Glomerular visceral epithelial cell (primary cell): ENCODE data around the gene CD96.

Experiments
- DNase-seq: peaks from one replicate; pipeline ENCODE4 v3.0.0-alpha.2; 2016; ENCODE audit errors: extremely low spot score

The CD96 gene

DNA sequence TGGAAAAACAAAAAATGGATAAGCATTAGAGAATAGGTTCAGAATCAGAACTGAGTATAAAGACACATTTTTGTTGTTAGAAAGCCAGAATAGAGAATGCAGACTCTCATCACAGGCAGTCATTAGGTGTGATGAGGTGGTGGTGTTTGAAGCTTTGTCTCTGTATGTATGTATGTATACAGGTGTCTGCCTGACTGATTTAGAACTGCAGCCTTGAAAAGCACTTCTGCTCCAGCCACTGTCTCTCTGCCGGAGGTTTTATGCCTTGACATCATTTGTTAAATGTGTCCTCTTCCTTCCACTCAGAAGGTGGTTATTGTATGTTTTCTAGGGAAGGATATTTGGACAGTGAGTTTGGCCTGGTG lies 133.8 kb downstream of the CD96 start:
- no peak for DNase-seq

DNA sequence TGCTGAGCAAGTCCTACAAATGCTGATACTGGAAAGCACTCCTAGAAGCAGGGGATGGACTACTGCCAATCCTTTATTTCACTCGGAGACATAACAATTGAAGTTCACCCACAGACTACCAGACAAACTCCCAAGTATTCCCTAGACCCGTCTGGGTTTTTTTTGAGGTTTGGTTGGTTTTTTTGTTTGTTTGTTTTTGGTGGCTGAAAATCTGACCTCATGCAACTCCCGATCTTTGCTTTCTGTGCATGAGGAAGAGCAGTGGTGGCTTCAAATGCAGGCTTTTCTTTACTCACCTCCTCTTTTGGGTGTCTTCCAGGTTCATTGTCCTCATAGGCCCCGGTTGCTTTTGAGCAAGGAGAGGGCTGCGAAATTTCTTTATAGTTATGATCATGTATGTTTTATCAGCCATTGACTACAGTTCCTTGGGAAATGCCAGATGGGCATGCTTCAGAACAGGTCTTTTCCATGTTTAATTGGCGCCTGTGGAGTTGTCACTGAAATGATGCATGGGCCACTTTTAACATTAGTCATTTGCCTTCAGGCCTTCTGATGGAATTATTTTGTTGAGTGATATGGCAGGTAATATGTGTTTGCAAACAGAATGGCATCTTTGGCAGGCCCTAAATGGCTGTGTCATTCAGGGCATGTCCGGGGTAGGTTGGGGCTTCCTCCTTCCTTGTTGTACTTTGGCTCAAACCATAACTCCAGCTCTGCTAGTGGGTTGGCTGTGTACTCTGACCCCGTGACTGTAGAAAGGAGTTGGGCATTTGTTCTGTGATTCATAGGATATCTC lies 134.4 kb downstream of the CD96 start:
- DNase-seq = peak; percentile 58

DNA sequence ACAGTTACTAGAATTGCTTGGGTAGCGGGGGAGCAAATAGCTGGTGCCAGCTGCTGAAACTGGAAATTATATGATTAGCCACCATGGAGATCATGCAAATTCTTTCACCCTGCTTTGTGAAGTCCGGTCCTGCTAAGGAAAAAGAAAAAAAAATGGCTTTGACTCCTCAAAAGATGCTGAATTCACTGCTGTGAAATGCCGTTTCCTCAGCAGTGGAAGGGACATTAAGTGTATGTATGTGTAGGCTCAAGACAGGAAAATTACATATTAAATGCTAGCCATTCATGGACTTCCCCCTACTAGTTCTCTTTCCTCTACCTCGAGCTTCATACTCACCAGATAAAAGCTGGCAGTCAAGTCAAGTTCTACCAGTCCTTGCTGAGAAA lies 135.0 kb downstream of the CD96 start:
- DNase-seq = no peak

DNA sequence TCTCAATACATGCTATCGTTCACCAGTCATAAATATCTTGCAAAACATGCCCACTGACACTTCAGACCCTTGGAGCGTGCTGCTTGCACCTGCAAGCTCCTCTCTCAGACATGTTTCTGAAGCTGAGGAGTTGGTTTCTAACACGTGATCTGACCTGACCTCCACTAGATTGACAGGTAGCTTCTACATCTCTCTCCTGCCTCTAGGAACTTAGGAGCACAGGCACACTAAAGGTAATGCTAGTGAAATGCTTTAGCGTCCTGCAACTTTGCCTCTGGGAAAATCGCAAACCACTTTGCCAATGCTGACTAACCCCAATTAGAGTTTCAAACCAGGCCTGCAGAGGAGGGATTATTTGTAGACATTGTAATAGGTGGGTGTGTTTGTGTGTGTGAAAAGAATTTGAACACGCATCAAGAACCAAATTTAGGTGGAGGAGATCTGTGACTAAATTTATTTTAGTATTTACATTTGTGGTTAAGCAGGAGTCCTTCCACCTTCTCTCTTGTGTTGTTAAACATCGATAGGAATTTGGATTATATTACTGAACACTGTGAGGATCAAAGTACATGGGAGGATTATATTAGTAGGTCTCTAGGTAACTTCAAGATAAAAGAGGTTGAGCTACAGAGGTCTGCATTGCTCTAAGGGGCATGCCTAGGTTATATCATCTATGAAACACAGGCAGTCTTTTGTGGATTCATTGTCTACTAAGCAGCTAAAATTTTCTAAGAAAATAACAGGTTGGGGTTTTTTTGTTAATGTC lies 139.8 kb downstream of the CD96 start:
- no peak for DNase-seq

DNA sequence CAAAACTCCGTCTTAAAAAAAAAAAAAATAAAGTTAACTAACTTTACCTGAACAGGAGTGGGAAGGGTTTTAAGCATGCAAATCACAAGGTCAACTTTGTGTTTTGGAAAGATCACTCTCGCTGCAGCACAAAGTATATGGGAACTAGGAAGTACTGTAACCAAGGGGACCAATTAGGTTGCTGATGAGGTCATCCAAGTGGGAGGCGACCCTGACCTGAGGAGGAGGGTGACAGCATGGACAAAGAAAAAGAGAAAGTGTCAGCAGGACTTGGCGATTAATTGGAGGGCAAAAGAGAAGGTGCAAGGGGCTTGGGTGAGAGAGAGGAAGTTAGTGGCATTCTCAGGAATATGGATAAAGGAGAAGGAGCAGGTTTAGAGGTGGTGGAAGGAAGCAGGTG lies 142.6 kb downstream of the CD96 start:
- no peak for DNase-seq

DNA sequence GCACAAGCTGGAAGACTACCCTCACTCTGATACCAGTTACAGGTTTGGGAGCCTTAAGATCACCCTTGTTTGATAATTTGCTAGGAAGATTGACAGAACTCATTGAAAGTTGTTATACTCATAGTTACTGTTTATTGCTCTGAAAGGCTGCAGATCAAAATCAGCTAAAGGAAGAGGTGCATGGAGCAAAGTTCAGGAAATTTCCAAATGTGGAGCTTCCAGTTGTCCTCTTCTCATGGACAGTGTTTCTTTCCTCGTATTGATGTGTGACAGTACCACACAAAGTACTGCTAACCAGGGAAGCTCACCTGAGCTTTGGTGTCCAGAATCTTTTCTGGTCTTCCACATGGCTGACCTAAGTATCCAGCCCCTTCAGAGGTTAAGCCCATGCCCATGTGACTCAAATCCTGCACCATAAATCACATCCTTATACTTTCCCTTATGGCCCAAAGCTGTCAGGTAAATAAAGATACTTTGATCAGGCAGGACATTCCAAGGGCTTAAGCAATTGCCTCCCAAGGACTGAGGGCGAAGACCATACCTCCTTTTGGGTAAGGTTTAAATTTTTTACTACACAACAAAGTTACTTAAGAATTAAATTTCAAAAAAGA lies 146.3 kb downstream of the CD96 start:
- DNase-seq = no peak

DNA sequence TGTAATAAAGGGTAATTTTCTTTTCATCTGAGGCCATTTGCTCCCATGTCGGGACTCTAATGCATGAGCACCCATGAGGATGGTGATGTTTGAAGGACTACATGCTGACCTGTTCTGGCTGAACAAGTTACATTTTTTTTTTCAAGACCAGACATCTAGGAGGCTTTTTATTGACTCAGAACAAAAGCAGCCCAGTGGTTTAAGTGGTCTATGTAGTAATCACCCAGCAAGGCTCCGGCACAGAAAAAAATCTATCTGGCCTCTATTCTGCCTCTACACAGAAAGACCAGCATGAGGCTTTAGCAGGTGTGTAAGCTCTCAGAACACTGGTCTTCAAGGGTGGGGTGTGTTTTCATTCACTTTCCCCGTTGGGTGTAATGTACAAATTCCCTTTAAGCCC lies 148.2 kb downstream of the CD96 start:
- DNase-seq = peak; percentile 83

DNA sequence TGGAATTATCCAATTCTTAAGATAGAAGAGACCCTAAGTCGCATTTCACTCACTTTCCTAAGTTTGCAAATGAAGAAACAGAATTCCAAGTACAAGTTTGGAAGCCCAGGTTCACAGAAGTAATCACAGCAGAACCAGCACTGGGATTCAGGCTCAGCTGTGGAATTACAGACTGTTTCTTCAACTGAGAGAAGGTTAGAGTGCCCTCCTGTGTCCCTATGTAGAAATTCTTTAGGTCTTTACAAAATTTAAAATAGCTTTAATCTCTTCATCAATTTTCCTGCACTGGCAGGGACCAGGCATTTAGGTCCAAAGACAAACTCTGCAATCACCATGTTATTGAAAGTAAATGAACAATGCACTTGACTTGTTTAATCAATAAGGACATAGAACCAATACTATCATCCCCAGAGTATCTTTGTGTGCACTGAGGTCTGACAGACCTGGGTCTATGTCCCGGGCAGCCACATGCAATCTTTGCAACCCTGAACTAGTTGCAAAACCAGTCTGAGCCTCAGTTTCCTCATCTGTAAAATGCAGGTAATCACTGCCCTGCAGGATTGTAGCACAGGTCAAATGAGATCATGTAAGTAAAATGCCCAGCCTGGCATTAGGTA lies 149.4 kb downstream of the CD96 start:
- DNase-seq = peak; percentile 60

DNA sequence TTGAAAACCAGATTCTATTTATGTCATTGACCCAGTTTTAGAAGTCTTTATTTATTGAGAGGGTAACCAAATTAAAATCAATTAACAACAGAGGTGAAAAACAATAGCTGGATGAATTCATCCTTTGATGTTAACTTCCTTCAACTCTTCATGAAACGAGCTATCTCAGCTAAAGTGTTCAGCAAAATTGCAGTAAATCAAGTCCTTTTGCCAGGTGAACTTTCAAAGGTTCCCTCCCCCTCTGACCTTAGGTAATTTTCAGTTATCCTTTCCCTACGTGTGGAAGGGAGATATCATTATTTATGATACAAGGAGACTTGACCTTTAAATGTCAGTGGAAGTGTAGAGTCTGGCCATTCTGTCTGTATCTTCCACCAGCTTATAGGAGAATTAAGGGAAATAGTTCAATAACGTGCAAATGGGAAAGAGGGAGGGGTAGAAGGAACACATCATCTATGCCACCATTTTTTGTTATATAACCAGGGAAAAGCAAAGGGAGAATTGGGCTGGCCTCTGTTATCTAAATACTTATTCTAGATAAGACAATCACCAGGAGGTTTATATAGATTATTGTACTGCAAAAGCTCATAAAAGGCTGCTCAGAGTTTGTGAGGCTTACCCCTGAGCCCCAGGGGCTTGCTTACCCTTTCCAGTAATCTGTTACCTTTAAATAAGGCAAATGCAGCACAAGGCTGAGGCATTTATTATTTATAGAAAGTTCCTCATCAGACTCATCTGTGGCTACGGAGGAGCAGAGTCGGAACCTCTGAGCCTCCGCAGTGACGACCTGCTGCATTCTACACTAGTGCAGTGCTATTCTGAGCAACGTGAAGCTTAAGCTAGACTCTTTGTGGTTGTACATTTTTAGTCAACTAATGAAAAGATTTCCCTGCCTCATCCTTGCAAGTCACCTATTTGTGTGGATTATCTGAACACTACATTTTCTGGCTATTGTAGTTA lies 150.9 kb downstream of the CD96 start:
- no peak for DNase-seq

DNA sequence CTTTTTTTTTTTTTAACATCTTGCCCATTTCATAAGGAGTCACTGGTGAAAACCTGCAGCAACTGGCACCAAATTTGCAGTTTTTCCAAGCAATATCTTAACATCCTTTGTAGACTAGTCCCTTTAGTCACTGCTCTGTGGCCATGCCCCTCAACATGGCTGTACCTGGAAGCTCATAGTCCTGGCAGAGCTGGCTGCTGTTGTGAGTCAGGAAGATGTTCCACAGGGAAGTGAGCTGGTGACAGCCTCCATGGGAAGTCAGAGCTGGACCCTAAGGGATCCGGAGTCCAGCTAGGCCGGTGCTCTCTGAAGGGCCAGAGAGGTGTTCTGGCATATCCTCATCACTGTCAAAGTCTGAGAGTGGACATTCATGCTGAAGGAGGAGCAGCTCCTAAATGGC lies 152.5 kb downstream of the CD96 start:
- DNase-seq = no peak

DNA sequence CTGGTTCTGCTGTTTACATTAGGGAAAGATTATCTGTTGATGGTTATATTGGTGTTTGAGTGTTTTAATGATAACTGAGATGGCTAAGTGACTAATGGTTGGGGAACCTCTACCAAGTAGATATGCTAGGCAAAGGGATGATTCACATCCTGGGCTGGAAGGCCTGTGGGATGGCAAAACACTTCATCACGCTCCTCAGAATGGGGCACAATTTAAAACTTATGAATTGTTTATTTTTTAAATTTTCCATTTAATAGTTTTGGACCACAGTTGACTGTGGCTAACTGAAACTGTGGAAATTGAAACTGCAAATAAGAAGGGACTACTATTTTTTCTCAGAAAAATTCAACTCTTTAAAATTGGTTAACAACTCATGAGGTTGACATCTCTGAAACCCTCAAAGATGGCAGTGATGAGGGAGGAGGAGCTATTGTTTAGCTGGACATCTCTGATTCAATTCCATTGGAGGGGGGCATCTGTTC lies 153.7 kb downstream of the CD96 start:
- peak; percentile 63 for DNase-seq

DNA sequence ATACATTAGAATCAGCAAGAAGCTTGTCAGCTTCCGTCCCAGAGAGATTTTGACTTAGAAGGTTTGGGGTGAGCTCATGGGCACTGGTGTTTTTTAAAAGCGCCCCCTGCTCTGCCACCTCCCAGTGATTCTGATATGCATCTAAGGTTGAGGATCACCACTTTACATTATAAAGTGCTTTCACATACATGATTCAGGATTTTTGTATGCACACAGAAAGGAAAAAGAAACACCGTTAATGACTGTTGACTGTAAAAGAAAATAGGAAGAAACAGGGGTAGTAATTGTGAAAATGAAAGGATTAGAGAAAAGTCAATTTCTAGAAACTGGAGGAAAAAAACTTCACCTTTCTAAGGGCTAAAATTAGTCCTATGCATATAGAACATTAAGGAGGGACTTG lies 158.1 kb downstream of the CD96 start:
- DNase-seq = no peak

DNA sequence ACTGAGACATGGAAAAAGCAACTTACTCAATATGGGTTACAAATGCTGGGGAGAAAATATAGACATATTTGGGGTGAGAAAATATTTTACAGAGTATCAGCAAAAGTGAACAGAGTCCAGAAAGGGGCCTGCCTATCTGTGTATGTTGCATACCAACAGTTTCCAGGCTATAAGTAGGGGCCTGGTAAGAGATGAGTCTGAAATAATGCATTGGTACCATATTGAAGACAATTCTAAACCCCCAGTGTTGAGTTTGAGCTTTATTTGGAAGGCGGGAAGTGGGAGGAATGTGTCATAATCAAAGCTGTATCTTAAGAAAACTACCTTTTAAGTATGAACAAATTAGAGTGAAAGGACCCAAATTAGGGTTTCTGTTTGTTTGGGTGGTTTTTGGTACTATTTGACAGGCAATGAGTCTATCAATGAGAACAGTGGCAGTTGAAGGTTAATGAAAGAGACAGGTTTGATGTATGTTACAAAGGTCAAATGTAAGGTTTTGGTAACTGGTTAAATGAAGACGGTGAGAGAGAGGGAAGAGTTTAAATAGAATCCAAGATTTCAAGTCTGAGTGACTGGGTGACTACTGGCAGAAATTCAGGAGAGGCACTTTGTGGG lies 159.4 kb downstream of the CD96 start:
- DNase-seq = no peak
